Epithelial cell of esophagus (primary cell): ENCODE data around the gene DCAF8L1.
"Not testable (repeated sequence)": the region's sequence is repeated elsewhere in the genome, so short reads cannot be mapped to it uniquely, and the experiment has no call there.

Experiments
- DNase-seq: peaks from one replicate; pipeline ENCODE4 v3.0.0; 2010; ENCODE audit warnings: low read depth
- H3K4me3 ChIP-seq: 2 replicates; pipeline ENCODE4 v1.5.1; 2011; ENCODE audit warnings: mild to moderate bottlenecking, low read length, control low read depth
- CTCF ChIP-seq: IDR thresholded peaks from 2 replicates; pipeline ENCODE4 v1.5.1; 2011; ENCODE audit warnings: low read depth, mild to moderate bottlenecking, low read length, control low read depth, inconsistent platforms; ENCODE audit not compliant: insufficient read depth; ENCODE audit errors: missing control alignments

DCAF8L1 gene

GRCh38 chrX:27966955-27967354, 14.3 kb downstream of the DCAF8L1 start:
- H3K4me3 ChIP-seq, result no peak overlapping the region
- no peak for TF ChIP-seq CTCF
- peak; percentile 67 for DNase-seq

GRCh38 chrX:27966492-27966891, 14.8 kb downstream of the DCAF8L1 start:
- H3K4me3 ChIP-seq, result no peak overlapping the region
- peak; percentile 65 for DNase-seq
- no peak for TF ChIP-seq CTCF

GRCh38 chrX:27965348-27965747, 15.9 kb downstream of the DCAF8L1 start:
- H3K4me3 ChIP-seq, DNase-seq: not testable (repeated sequence)

- no peak for TF ChIP-seq CTCF
- DNase-seq, result peak; percentile 44
- H3K4me3 ChIP-seq, result no peak overlapping the region
Observed at GRCh38 chrX:27964432-27964831, 16.8 kb downstream of the DCAF8L1 start.

GRCh38 chrX:27960410-27960809, 20.8 kb downstream of the DCAF8L1 start:
- not testable (repeated sequence) for H3K4me3 ChIP-seq

GRCh38 chrX:27953171-27953570, 28.1 kb downstream of the DCAF8L1 start:
- TF ChIP-seq CTCF, result no peak
- no peak for DNase-seq
- no peak overlapping the region for H3K4me3 ChIP-seq

More at GRCh38 chrX:27960410-27960809, 20.8 kb downstream of the DCAF8L1 start:
- DNase-seq, result not testable (repeated sequence)

- no peak for DNase-seq
- no peak overlapping the region for H3K4me3 ChIP-seq
- TF ChIP-seq CTCF, result no peak
Observed at GRCh38 chrX:27933361-27933760, 47.9 kb downstream of the DCAF8L1 start.
